ENCODE results near the gene TFB1M.

GRCh38 chr6:155232848-155233247 lies 81.4 kb downstream of the TFB1M start:
- TF ChIP-seq CTCF (IDR thresholded peaks at IDR 0.05) (no peak), ZFX (IDR thresholded peaks at IDR 0.05; ENCODE audit: borderline replicate concordance) (no peak)

All from 22Rv1 (cell line).